RWPE1 (cell line): ENCODE results near the gene SF3B3.
"Not testable (repeated sequence)": the region's sequence is repeated elsewhere in the genome, so short reads cannot be mapped to it uniquely, and the experiment has no call there.

Source experiments
- CTCF ChIA-PET: fragments of 350-600 bp; sonication (Branson Sonifier 250); formaldehyde crosslinking; extraction: SDS; loops from one replicate; lab custom pipeline; 2021; lab: Yijun Ruan, JAX
- POLR2A ChIA-PET: fragments of 400-600 bp; formaldehyde crosslinking; extraction: SDS; loops from one replicate; lab custom pipeline; 2020; ENCODE audit warnings: antibody characterized with exemption; ENCODE audit not compliant: low non-redundant PET; lab: Yijun Ruan, JAX
- DNase-seq: peaks from one replicate; pipeline ENCODE4 v3.0.0; 2012; ENCODE audit warnings: low spot score
- H3K27ac ChIP-seq: fragments of 450-650 bp; 2 replicates; pipeline ENCODE4 v1.5.1; 2017
- TF ChIP-seq, protein P1 (sequence below): fragments of 450-650 bp; conservative IDR thresholded peaks from 2 replicates; pipeline ENCODE4 v1.5.1; 2017; ENCODE audit warnings: low read depth, mild to moderate bottlenecking

The SF3B3 gene

DNA sequence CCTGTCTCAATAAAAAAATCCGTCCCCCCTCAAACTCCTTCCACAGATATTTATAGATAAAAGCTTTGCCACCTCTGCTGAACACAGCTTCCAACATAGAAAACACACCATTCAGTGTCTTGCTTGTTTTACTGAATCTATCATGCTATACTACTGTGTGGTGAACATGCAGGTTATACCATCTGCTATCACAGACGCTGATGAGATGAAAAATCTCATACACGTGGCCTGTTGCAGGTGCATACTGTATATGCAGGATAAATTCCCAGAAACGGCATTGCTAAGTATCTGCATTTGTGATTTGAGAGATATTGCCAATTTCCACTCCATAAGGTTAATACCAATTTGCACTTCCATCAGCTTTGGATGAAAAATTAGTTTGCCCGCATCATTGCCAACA, 92.3 kb downstream of the SF3B3 start:
- ChIA-PET CTCF (interaction anchor here (0.7 kb wide), 1 partner anchor 23 kb away, joined by 4 read pairs; no protein-coding TSS in a partner anchor), POLR2A (no interaction called here)
- no peak overlapping the region for H3K27ac ChIP-seq
- DNase-seq, result no peak
- TF ChIP-seq, protein P1, sequence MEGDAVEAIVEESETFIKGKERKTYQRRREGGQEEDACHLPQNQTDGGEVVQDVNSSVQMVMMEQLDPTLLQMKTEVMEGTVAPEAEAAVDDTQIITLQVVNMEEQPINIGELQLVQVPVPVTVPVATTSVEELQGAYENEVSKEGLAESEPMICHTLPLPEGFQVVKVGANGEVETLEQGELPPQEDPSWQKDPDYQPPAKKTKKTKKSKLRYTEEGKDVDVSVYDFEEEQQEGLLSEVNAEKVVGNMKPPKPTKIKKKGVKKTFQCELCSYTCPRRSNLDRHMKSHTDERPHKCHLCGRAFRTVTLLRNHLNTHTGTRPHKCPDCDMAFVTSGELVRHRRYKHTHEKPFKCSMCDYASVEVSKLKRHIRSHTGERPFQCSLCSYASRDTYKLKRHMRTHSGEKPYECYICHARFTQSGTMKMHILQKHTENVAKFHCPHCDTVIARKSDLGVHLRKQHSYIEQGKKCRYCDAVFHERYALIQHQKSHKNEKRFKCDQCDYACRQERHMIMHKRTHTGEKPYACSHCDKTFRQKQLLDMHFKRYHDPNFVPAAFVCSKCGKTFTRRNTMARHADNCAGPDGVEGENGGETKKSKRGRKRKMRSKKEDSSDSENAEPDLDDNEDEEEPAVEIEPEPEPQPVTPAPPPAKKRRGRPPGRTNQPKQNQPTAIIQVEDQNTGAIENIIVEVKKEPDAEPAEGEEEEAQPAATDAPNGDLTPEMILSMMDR, result no peak

DNA sequence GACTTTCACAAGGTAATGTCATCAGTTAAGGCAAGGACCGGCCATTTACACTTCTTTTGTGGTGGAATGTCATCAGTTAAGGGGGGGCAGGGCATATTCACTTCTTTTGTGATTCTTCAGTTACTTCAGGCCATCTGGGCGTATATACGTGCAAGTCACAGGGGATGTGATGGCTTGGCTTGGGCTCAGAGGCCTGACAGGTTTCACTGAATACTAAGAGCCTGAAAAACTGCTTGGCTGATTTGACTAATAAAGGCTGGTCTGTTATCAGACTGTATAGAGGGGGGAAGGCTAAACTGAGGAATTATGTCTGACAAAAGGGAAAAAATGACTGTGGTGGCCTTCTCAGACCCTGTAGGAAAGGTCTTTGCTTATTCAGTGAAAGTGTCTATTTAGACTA, 98.2 kb downstream of the SF3B3 start:
- POLR2A ChIA-PET, H3K27ac ChIP-seq, DNase-seq, CTCF ChIA-PET: not testable (repeated sequence)
